Tibial nerve (tissue), 4 donors: ENCODE measurements around the gene UNC93A.

Experiments
- EP300 ChIP-seq, 2 donors: sonication (generic); formaldehyde crosslinking; IDR thresholded peaks; one replicate each; pipeline ENCODE4 v1.6.1; 2017; ENCODE audit warnings: antibody characterized with exemption in 2 of 2, mild to moderate bottlenecking in 1 of 2
- POLR2A ChIP-seq, 2 donors: fragments of 450-650 bp; IDR thresholded peaks; one replicate each; pipeline ENCODE4 v1.6.1; 2017; ENCODE audit warnings: antibody characterized with exemption in 2 of 2, mild to moderate bottlenecking in 2 of 2, moderate library complexity in 2 of 2
- TF ChIP-seq, protein P1 (sequence below), 5 experiments: fragments of 200-600 bp in 3 of 5; fragments of 450-650 bp in 2 of 5; sonication (generic) in 3 of 5; IDR thresholded peaks; one replicate each; pipeline ENCODE4 v1.5.1; 2016 to 2019; ENCODE audit warnings: antibody characterized with exemption in 5 of 5, mild to moderate bottlenecking in 3 of 5, moderate library complexity in 2 of 5

DNA sequence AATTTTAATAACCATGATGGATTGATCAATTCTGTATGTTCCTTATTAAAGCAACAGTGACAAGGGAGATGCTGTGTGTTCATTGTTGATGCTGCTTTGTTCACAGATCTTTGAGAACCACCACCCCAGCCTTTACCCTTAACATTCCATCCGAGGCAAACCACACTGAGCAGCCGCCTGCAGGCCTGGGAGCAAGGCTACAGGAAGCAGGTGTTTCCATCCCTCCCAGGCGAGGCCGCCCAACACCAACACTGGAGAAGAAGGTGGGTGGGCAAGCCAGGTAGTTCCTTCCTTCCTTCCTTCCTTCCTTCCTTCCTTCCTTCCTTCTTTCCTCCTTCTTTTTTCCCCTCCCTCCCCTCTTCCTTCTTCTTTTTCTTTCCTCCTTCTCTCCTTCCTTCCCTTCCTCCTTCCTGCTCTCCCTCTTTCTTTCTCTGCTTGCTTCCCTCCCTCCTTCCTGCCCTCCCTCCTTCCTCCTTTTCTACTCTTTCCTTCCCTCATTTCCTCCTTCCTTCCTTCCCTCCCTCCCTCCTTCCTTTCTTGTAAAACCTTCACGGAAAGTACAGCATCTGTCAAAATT lies 47.5 kb downstream of the UNC93A start:
- TF ChIP-seq, protein P1, sequence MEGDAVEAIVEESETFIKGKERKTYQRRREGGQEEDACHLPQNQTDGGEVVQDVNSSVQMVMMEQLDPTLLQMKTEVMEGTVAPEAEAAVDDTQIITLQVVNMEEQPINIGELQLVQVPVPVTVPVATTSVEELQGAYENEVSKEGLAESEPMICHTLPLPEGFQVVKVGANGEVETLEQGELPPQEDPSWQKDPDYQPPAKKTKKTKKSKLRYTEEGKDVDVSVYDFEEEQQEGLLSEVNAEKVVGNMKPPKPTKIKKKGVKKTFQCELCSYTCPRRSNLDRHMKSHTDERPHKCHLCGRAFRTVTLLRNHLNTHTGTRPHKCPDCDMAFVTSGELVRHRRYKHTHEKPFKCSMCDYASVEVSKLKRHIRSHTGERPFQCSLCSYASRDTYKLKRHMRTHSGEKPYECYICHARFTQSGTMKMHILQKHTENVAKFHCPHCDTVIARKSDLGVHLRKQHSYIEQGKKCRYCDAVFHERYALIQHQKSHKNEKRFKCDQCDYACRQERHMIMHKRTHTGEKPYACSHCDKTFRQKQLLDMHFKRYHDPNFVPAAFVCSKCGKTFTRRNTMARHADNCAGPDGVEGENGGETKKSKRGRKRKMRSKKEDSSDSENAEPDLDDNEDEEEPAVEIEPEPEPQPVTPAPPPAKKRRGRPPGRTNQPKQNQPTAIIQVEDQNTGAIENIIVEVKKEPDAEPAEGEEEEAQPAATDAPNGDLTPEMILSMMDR (IDR thresholded peaks at IDR 0.05), result no peak
- TF ChIP-seq POLR2A (IDR thresholded peaks at IDR 0.05) (no peak), EP300 (IDR thresholded peaks at IDR 0.05) (no peak)
